NT2/D1 (cell line): ENCODE measurements around the gene TOM1L2.

Source experiments
- DNase-seq: peaks from one replicate; pipeline ENCODE4 v3.0.0-alpha.2; 2011; ENCODE audit warnings: low read depth, low spot score
- H3K27me3 ChIP-seq: 2 replicates; pipeline ENCODE4 v1.6.0; 2011; ENCODE audit warnings: mild to moderate bottlenecking; ENCODE audit not compliant: insufficient read length, insufficient read depth
- H3K36me3 ChIP-seq: 2 replicates; pipeline ENCODE4 v1.6.1; 2011; ENCODE audit warnings: mild to moderate bottlenecking, low read length, mixed read lengths; ENCODE audit not compliant: insufficient read depth, insufficient read length
- H3K4me1 ChIP-seq: 2 replicates; pipeline ENCODE4 v1.5.1; 2011; ENCODE audit not compliant: insufficient read depth, insufficient read length
- H3K4me3 ChIP-seq: 2 replicates; pipeline ENCODE4 v1.5.1; 2011; ENCODE audit warnings: low read depth; ENCODE audit not compliant: insufficient read length
- H3K9ac ChIP-seq: 2 replicates; pipeline ENCODE4 v1.6.0; 2011; ENCODE audit warnings: low read depth; ENCODE audit not compliant: insufficient read length
- H3K9me3 ChIP-seq: 2 replicates; pipeline ENCODE4 v1.5.1; 2011; ENCODE audit warnings: mild to moderate bottlenecking, low read length; ENCODE audit not compliant: insufficient read depth
- SUZ12 ChIP-seq: IDR thresholded peaks from 2 replicates; pipeline ENCODE4 v1.6.1; 2011; ENCODE audit not compliant: insufficient read length, insufficient read depth; ENCODE audit errors: extremely low read depth
- YY1 ChIP-seq: IDR thresholded peaks from 2 replicates; pipeline ENCODE4 v1.6.1; 2011; ENCODE audit not compliant: insufficient read length, insufficient read depth
- ZNF274 ChIP-seq: IDR thresholded peaks from 2 replicates; pipeline ENCODE4 v1.6.1; 2011; ENCODE audit warnings: mild to moderate bottlenecking, low read depth, low read length

Gene TOM1L2

DNA sequence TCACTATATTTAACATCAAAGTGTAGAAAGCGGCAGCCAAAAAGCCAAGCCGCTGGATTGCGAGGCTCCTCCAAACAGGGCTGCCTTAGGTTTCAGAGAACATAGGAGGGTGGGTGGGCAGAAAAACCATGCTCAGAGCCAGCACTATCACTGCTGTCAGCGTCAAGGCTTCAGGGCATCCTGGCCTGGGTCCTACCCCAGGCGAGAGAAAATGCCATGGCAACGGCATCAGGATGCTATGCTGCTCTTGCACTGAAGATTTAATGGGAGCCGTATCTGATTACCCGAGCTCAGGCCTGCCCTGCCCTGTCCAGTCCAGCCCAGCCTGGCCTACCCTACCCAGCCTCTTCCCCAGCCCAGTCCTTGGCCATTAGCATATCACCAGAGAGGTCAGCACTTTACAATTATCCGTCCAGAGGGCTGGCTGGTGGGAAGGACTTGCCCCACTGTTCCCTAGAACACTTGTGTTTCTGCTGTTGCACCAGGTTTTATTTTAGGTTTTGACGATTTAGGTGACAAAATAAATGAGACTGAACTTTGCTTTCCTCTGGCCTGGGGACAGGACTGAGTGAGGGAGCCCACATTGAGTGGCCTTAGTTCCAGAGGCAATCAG, 61.1 kb downstream of the TOM1L2 start:
- H3K4me3 ChIP-seq: no peak overlapping the region
- no peaks in the 10 kb centered on the region for H3K36me3 ChIP-seq
- TF ChIP-seq ZNF274: no peak
- TF ChIP-seq YY1: no peak
- no peak for TF ChIP-seq SUZ12
- no peak overlapping the region for H3K9ac ChIP-seq
- peaks cover 20% of the 10 kb centered on the region for H3K4me1 ChIP-seq
- DNase-seq: no peak
- H3K9me3 ChIP-seq: no peaks in the 10 kb centered on the region
- no peaks in the 10 kb centered on the region for H3K27me3 ChIP-seq

DNA sequence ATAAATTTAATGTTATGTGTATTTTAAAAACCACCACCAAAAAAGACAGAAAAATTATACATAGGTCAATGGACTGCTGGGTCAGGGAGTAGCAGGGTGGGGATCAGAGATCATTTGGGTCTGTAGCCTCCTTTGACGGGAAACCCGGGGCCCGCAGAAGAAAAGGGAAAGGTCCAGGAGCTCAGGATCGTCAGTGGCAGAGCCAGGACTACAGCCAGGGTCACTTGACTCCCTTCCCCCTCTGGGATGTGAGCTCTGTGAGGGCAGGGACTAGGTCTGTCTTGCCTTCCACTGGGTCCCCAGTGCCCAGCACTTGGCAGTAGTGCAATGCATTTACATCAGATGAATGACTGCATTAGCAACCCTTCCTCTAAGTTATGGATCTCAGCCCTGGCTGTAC, 62.1 kb downstream of the TOM1L2 start:
- peaks cover 20% of the 10 kb centered on the region for H3K4me1 ChIP-seq
- H3K27me3 ChIP-seq: no peaks in the 10 kb centered on the region
- H3K9me3 ChIP-seq: no peaks in the 10 kb centered on the region
- H3K9ac ChIP-seq: no peak overlapping the region
- H3K36me3 ChIP-seq: peaks cover 4% of the 10 kb centered on the region
- DNase-seq: no peak
- TF ChIP-seq YY1 (no peak), SUZ12 (no peak), ZNF274 (no peak)
- H3K4me3 ChIP-seq: no peak overlapping the region

DNA sequence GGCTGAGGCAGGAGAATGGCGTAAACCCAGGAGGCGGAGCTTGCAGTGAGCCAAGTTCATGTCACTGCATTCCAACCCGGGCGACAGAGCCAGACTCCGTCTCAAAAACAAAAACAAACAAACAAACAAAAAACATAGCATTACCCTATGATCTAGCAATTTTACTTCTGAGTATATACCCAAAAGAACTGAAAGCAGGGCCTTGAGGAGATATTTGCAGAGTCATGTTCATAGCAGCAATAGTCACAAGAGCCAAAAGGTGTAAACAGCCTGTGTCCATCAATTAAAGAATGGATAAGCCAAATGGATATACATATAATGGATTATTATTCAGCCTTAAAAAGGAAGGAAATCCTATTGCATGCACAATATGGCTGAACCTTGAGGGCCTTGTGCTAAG, 63.1 kb downstream of the TOM1L2 start:
- TF ChIP-seq SUZ12: no peak
- H3K36me3 ChIP-seq: peaks cover 4% of the 10 kb centered on the region
- H3K9me3 ChIP-seq: no peaks in the 10 kb centered on the region
- H3K27me3 ChIP-seq: no peaks in the 10 kb centered on the region
- H3K4me1 ChIP-seq: peaks cover 16% of the 10 kb centered on the region
- H3K9ac ChIP-seq: no peak overlapping the region
- no peak overlapping the region for H3K4me3 ChIP-seq
- DNase-seq: no peak

DNA sequence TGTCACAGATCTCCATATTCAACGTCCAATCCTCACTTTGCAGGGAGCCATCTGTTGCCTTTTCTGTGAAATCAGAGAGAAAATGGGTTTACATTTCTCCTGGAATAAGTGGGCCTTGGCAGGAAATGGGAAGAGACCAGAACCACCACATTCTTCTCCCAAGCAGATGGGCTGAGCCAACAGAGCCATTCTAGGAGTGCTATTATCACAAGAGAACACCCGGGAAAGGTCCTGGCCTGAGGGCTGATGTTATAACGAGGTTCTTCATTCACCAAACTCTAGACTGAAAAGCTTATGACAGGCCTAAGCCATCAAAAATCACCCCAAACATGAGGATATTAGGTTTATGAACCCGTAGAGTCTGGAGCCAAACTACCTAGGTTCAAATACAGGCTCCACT, 64.7 kb downstream of the TOM1L2 start:
- Histone ChIP-seq H3K9ac (no peak overlapping the region), H3K36me3 (peaks cover 4% of the 10 kb centered on the region), H3K4me1 (peaks cover 16% of the 10 kb centered on the region), H3K4me3 (no peak overlapping the region), H3K27me3 (no peaks in the 10 kb centered on the region), H3K9me3 (no peaks in the 10 kb centered on the region)
- TF ChIP-seq YY1: no peak
- TF ChIP-seq ZNF274: no peak
- no peak for TF ChIP-seq SUZ12
- DNase-seq: no peak

DNA sequence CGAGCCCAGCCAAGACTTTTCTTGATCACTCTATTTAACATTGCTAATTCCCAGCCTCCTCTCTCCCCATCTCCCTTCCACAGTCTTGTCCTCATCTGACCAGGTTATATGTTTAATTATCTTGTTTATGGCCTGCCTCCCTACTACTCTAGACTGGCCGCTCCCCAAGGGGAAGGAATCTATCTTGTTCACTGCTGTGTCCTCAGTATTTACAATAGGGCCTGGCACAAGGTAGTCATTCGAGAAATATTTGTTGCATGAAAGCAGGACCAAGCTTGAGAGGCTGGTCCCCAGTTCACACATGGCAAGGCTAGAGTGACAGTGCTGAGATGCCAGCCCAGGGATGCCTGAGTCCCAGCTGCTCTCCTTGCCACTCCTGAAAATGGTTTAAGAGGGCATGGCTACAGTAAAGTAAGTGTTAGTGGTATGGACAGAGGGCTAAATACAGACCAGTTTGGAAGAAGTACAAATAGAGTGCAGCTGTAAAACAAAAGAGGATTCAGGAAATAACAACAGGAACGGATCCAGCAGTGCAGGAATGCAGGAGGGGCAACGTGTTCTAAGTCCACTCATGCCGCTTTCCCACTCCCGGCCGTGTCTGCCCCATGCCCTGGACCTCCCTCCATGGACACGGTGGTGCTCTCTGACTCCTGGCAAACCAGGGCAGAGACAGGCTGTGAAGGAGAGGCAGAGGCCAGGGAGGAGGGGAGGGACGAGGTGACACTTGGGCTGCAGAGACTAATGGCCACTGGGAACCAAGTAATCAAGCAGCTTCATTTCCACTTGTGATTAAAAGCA, 65.6 kb downstream of the TOM1L2 start:
- no peaks in the 10 kb centered on the region for H3K9me3 ChIP-seq
- no peak overlapping the region for H3K9ac ChIP-seq
- peaks cover 4% of the 10 kb centered on the region for H3K36me3 ChIP-seq
- H3K27me3 ChIP-seq: no peaks in the 10 kb centered on the region
- no peak overlapping the region for H3K4me3 ChIP-seq
- no peak for TF ChIP-seq ZNF274
- no peak for TF ChIP-seq YY1
- TF ChIP-seq SUZ12: no peak
- peaks cover 18% of the 10 kb centered on the region for H3K4me1 ChIP-seq
- DNase-seq: no peak

DNA sequence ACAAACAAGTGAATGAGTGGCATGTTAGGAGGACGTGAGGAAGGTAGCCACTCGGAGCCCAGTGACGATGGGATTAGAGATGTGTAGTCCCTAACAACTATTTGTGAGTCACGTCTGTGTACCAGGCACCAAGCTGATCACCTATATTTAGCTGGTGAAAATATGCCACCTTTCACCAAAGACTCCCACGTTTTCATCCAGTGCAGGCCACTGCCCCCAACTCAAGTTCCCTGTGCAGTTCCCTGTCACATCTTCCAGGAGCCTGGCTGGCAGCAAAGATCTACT, 67.2 kb downstream of the TOM1L2 start:
- H3K4me3 ChIP-seq: no peak overlapping the region
- no peaks in the 10 kb centered on the region for H3K27me3 ChIP-seq
- DNase-seq: no peak
- H3K9me3 ChIP-seq: no peaks in the 10 kb centered on the region
- TF ChIP-seq ZNF274 (no peak), SUZ12 (no peak), YY1 (no peak)
- peaks cover 13% of the 10 kb centered on the region for H3K4me1 ChIP-seq
- H3K36me3 ChIP-seq: peaks cover 4% of the 10 kb centered on the region
- no peak overlapping the region for H3K9ac ChIP-seq

DNA sequence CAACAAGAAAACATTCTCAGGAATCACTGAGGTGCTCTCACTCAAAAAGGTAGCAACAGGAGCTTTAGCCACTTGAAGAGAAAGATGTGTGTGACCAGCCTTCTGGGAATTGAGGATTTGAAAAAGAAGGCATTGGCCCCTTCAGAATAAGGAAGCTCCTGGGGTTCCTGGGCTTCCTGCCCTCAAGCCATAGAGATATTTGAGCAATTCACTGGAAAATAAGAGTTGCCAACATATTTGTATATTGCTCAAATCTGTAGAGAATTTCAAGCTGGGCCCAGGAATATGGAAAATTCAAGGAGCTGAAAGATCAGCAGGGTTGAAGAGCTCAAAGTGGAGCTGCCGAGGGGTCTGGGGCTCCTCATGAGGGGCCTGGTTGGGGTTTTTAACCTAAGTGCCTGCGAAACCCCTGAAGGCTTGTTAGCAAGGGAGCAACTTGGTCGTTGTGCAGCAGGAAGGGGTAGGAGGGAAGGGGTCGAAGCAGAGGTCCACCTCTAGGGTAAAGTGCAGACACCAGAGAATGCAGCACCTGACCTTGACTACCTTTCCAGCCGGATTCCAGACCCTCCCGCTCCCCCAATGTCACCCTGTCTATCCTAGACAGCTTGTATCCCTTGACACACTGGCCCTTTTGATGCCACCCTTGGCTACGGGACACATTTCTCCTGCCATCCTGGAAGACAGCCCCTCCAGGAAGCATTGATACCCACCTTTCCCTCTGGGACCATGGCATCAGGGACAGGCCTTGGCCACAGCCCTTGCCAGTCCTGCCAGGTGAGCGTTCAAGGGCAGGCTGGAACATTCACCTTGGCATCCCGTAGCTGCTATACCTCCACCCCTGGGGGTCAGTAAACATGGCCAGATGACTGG, 67.8 kb downstream of the TOM1L2 start:
- H3K4me3 ChIP-seq: no peak overlapping the region
- TF ChIP-seq YY1 (no peak), ZNF274 (no peak), SUZ12 (no peak)
- peaks cover 4% of the 10 kb centered on the region for H3K36me3 ChIP-seq
- no peak overlapping the region for H3K9ac ChIP-seq
- DNase-seq: no peak
- H3K4me1 ChIP-seq: peaks cover 13% of the 10 kb centered on the region
- H3K9me3 ChIP-seq: no peaks in the 10 kb centered on the region
- H3K27me3 ChIP-seq: no peaks in the 10 kb centered on the region
